Neural progenitor cell (in vitro differentiated cells): ENCODE data around the gene NALCN. TPM values are rescaled to one million over a fixed set of nuclear protein-coding genes. Genes with fewer than 3 reads are reported as not detected.
A peak's percentile ranks its signal among the peaks of the same experiment; 100 is the strongest.

Experiments
- DNase-seq: peaks from one replicate; pipeline ENCODE4 v3.0.0-alpha.2; 2016; ENCODE audit warnings: low spot score
- H2AFZ ChIP-seq: fragments of 200-600 bp; sonication (generic); replicated peaks from 2 replicates; pipeline ENCODE4 v1.6.1; 2016; ENCODE audit warnings: antibody characterized with exemption
- H3F3A ChIP-seq: fragments of 200-600 bp; sonication (generic); 2 replicates; pipeline ENCODE4 v1.6.1; 2016; ENCODE audit warnings: antibody characterized with exemption, low read depth
- H3K27ac ChIP-seq: fragments of 200-600 bp; sonication (generic); 2 replicates; pipeline ENCODE4 v1.5.1; 2016; ENCODE audit warnings: mild to moderate bottlenecking
- H3K27me3 ChIP-seq: fragments of 200-600 bp; sonication (generic); 2 replicates; pipeline ENCODE4 v1.6.1; 2016; ENCODE audit warnings: mild to moderate bottlenecking, moderate library complexity
- H3K36me3 ChIP-seq: fragments of 200-600 bp; sonication (generic); 2 replicates; pipeline ENCODE4 v1.5.1; 2016
- H3K4me1 ChIP-seq: fragments of 200-600 bp; sonication (generic); 2 replicates; pipeline ENCODE4 v1.6.1; 2016; ENCODE audit warnings: mixed run types
- H3K4me2 ChIP-seq: fragments of 200-600 bp; sonication (generic); 2 replicates; pipeline ENCODE4 v1.6.1; 2016
- H3K4me3 ChIP-seq: fragments of 200-600 bp; sonication (generic); 2 replicates; pipeline ENCODE4 v1.5.1; 2016
- H3K79me2 ChIP-seq: fragments of 200-600 bp; sonication (generic); 2 replicates; pipeline ENCODE4 v1.6.1; 2016; ENCODE audit warnings: low read depth
- H3K9ac ChIP-seq: fragments of 200-600 bp; sonication (generic); 2 replicates; pipeline ENCODE4 v1.6.1; 2016
- H3K9me3 ChIP-seq: fragments of 200-600 bp; sonication (generic); 2 replicates; pipeline ENCODE4 v1.5.1; 2016; ENCODE audit warnings: low read depth
- H4K20me1 ChIP-seq: fragments of 200-600 bp; sonication (generic); 2 replicates; pipeline ENCODE4 v1.6.1; 2016; ENCODE audit warnings: low read depth
- H3K27ac Mint-ChIP-seq: 3 replicates; pipeline ENCODE4 v1.8.0; 2021; ENCODE audit warnings: mixed read lengths
- H3K27me3 Mint-ChIP-seq: 2 replicates; pipeline ENCODE4 v1.8.0; 2022; ENCODE audit warnings: low read depth, mild to moderate bottlenecking, inconsistent platforms, moderate library complexity, mixed read lengths; ENCODE audit not compliant: insufficient read depth
- H3K36me3 Mint-ChIP-seq: 3 replicates; pipeline ENCODE4 v1.8.0; 2021; ENCODE audit warnings: mixed read lengths
- H3K4me1 Mint-ChIP-seq: 3 replicates; pipeline ENCODE4 v1.8.0; 2021; ENCODE audit warnings: mixed read lengths
- H3K4me3 Mint-ChIP-seq: 3 replicates; pipeline ENCODE4 v1.8.0; 2021; ENCODE audit warnings: mild to moderate bottlenecking, moderate library complexity, mixed read lengths
- H3K9me3 Mint-ChIP-seq: 3 replicates; pipeline ENCODE4 v1.8.0; 2020; ENCODE audit warnings: mixed read lengths
- EZH2 ChIP-seq: fragments of 200-600 bp; sonication (generic); IDR thresholded peaks from 2 replicates; pipeline ENCODE4 v1.6.1; 2017; ENCODE audit warnings: antibody characterized with exemption, mild to moderate bottlenecking, moderate library complexity
- EZH2phosphoT487 ChIP-seq: fragments of 200-600 bp; sonication (generic); IDR thresholded peaks from 2 replicates; pipeline ENCODE4 v1.6.1; 2017; ENCODE audit warnings: antibody characterized with exemption
- total RNA-seq: library from RNA; depleted of rRNA; stranded (reverse); fragments of >200 nt; gene quantifications from 2 replicates; pipeline ENCODE4 v1.2.3, GENCODE V29; 2015; ENCODE audit warnings: low replicate concordance
- TF ChIP-seq, protein P1 (sequence below): fragments of 200-600 bp; sonication (generic); IDR thresholded peaks from 2 replicates; pipeline ENCODE4 v1.5.1; 2017; ENCODE audit warnings: antibody characterized with exemption, mild to moderate bottlenecking

Gene NALCN
- total RNA-seq, 1 donor from 2014 or later = 1.1 TPM

DNA sequence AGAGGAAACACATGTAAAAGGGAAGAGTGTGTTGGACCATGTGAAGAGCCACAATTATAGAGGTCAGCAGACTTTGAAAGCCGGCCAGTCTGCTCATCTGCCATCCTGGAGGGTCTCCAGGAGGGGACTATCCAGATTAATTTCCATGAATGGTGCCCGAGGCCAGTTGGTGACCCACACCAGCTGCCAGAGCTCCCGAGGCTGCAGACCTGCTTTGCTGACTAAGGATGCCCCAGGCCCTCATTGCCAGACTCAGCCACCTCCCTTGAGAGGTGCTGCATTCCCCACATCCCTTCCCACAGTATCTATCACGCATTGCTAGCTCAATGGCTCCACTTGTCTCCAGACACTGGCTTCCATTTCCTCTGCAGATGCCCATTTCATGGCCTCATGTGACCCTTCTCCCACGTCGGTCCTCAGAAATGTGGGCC, 110.3 kb downstream of the NALCN start:
- Histone ChIP-seq H3K27ac (no peak overlapping the region), H3K9me3 (no peaks in the 10 kb centered on the region), H3K27me3 (no peaks in the 10 kb centered on the region), H3K79me2 (no peaks in the 10 kb centered on the region), H3F3A (no peaks in the 10 kb centered on the region), H3K9ac (no peak overlapping the region), H3K4me2 (no peak overlapping the region), H3K4me3 (no peak overlapping the region), H2AFZ (no peak overlapping the region), H4K20me1 (no peaks in the 10 kb centered on the region), H3K4me1 (no peaks in the 10 kb centered on the region), H3K36me3 (no peaks in the 10 kb centered on the region)
- no peak for DNase-seq
- no peak overlapping the region for H3K27ac Mint-ChIP-seq
- no peak overlapping the region for H3K4me3 Mint-ChIP-seq
- no peaks in the 10 kb centered on the region for H3K36me3 Mint-ChIP-seq
- H3K27me3 Mint-ChIP-seq = peaks cover 2% of the 10 kb centered on the region
- TF ChIP-seq EZH2 (no peak), EZH2phosphoT487 (no peak)
- TF ChIP-seq, protein P1, sequence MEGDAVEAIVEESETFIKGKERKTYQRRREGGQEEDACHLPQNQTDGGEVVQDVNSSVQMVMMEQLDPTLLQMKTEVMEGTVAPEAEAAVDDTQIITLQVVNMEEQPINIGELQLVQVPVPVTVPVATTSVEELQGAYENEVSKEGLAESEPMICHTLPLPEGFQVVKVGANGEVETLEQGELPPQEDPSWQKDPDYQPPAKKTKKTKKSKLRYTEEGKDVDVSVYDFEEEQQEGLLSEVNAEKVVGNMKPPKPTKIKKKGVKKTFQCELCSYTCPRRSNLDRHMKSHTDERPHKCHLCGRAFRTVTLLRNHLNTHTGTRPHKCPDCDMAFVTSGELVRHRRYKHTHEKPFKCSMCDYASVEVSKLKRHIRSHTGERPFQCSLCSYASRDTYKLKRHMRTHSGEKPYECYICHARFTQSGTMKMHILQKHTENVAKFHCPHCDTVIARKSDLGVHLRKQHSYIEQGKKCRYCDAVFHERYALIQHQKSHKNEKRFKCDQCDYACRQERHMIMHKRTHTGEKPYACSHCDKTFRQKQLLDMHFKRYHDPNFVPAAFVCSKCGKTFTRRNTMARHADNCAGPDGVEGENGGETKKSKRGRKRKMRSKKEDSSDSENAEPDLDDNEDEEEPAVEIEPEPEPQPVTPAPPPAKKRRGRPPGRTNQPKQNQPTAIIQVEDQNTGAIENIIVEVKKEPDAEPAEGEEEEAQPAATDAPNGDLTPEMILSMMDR = no peak
- no peaks in the 10 kb centered on the region for H3K9me3 Mint-ChIP-seq
- H3K4me1 Mint-ChIP-seq = no peaks in the 10 kb centered on the region

DNA sequence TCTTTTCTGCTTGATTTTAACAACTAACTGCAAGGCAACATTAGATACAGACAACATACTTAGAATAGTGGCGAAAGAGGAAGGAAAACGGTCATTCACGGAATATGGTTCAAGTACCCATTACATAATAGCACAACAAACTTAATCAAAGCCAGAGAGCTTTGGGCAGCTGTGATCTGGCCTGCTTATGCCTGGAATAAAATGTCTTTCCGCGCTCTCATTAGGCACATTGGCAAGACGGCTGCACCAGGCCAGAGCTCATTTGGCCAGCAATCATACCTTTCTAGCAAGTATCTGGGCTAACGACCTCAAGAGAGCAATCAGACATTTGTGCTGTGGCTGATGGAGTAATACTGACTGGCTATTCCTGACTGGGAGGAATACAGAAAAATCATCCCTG, 112.8 kb downstream of the NALCN start:
- Histone ChIP-seq H3K36me3 (no peaks in the 10 kb centered on the region), H3K79me2 (no peaks in the 10 kb centered on the region), H3K4me3 (no peak overlapping the region), H4K20me1 (no peaks in the 10 kb centered on the region), H3F3A (no peaks in the 10 kb centered on the region), H3K4me1 (no peaks in the 10 kb centered on the region), H3K27me3 (no peaks in the 10 kb centered on the region), H3K9ac (no peak overlapping the region), H2AFZ (no peak overlapping the region), H3K9me3 (no peaks in the 10 kb centered on the region), H3K4me2 (no peak overlapping the region), H3K27ac (no peak overlapping the region)
- no peak for DNase-seq
- Mint-ChIP-seq H3K4me3 (no peak overlapping the region), H3K9me3 (no peaks in the 10 kb centered on the region), H3K27me3 (peaks cover 2% of the 10 kb centered on the region), H3K4me1 (peaks cover 8% of the 10 kb centered on the region), H3K36me3 (no peaks in the 10 kb centered on the region), H3K27ac (no peak overlapping the region)
- no peak for TF ChIP-seq EZH2
- TF ChIP-seq, protein P1 = no peak

DNA sequence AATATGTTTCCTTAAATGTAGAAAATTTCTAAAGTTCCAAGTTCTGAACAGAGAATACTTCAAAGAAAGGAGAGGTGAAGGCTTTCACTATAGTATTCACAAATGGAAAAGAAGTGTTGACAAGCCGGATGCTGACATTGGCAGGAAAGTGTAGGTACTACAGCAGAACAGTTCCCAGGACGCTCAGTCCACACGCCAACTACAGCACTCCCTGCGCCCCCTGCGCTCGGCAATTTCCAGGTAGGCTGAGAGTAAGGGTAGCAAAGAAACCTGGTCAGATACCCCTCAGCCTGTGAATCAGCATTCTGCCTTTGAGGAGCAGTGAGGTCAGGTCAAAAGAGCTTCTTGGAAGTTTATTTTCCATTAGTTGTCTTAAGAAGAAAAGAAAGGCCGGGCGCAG, 115.3 kb downstream of the NALCN start:
- no peaks in the 10 kb centered on the region for H3K4me1 ChIP-seq
- H3K4me2 ChIP-seq = no peak overlapping the region
- Mint-ChIP-seq H3K27me3 (no peaks in the 10 kb centered on the region), H3K4me1 (peaks cover 8% of the 10 kb centered on the region), H3K9me3 (no peaks in the 10 kb centered on the region), H3K4me3 (no peak overlapping the region), H3K36me3 (no peaks in the 10 kb centered on the region), H3K27ac (no peak overlapping the region)
- no peak overlapping the region for H3K9ac ChIP-seq
- H3K4me3 ChIP-seq = no peak overlapping the region
- peak overlapping the region; percentile 20 for H2AFZ ChIP-seq
- no peak for TF ChIP-seq EZH2
- TF ChIP-seq, protein P1 = no peak
- no peak for TF ChIP-seq EZH2phosphoT487
- no peaks in the 10 kb centered on the region for H3K79me2 ChIP-seq
- H4K20me1 ChIP-seq = no peaks in the 10 kb centered on the region
- H3F3A ChIP-seq = no peaks in the 10 kb centered on the region
- no peaks in the 10 kb centered on the region for H3K27me3 ChIP-seq
- DNase-seq = no peak
- no peaks in the 10 kb centered on the region for H3K9me3 ChIP-seq
- H3K36me3 ChIP-seq = no peaks in the 10 kb centered on the region
- no peak overlapping the region for H3K27ac ChIP-seq
